GM19397 (cell line): Measurements from ENCODE around the gene RAMP1.
"Not testable (repeated sequence)": the region's sequence is repeated elsewhere in the genome, so short reads cannot be mapped to it uniquely, and the experiment has no call there.

ENCODE experiments used
- ATAC-seq: cut with Tn5 transposase; IDR thresholded peaks from one replicate; pipeline ENCODE4 v1.9.1; 2021; ENCODE audit warnings: mild to moderate bottlenecking, moderate library complexity; ENCODE audit not compliant: unreplicated experiment

Gene RAMP1

DNA sequence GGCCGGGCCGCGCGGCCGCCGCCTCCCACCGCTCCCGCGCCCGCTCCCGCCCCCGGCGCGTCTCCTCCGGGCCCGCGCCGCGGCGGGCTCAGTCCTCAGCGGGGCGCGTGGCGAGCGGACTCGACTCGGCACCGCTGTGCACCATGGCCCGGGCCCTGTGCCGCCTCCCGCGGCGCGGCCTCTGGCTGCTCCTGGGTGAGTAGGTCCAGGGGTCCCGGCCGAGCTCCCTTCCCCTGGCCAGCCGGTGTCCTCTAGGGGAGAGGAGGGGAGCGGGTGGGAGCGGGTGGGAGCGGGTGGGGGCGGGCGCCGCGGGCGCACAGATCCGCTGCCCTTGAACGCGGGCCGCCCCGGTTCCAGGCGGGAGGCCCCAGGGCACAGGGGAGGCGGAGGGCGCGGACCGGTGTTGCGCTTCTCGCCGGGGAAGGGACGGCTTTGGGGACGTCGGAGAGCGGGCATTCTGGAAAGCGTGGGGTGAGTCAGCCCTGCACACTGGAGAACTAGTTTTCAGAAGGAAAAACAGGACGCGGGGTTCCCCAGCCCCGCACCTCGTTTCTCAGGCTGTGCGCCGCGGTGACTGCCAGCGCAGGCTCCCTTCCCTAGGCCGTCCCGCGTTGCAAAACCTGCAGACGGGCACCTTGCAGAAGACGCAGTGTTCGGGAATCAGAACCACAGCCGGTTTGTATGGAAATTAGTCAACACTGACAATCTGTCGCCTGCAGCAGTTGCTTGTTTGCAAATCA is at the start of gene RAMP1:
Gene RAMP1, plus strand, starts transcription at position 91 of the 740 bp plus-strand sequence. Its CDS starts 53 bp downstream, at position 144.
- ATAC-seq, result no peak

GRCh38 chr2:237815637-237816036 is 43.8 kb upstream of the RAMP1 start:
- ATAC-seq, result no peak

DNA sequence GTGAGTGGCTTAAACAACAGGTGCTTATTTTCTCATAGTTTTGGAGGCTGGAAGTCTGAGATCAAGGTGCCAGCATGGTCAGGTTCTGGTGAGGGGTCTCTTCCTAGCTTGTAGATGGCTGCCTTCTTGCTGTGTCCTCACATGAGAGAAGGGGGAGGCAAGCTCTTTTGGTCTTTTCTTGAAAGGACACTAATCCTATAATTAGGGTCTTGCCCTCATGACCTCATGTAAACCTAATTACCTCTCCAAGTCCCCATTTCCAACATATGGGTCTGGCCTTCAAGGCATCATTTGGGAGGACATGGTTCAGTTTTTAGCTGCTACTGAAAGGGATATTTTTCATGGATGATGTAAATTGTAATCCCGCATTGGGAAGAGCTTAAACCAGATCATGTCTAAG is 42.9 kb upstream of the RAMP1 start:
- no peak for ATAC-seq

DNA sequence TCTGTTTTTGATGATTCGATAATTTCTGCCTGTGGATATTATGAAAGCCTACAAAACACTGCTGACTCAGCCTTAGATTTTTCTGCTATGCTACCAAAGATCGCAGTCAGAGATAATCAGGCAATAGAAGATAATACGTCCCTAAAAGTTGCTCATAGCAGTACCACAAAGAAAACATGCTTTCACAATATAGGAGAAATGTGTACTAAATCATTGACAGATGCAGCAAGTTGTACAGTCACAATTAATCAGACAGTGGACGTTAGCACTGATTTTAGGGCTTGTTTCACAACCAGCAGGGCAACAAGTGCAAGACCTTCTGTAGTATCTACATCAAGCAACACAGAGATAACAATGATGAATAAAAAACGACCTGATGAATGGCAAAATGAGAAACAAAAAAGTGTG is 41.4 kb upstream of the RAMP1 start:
- ATAC-seq, result no peak

- no peak for ATAC-seq
Observed at GRCh38 chr2:237819231-237819630, 40.2 kb upstream of the RAMP1 start.

GRCh38 chr2:237820421-237820820 is 39.0 kb upstream of the RAMP1 start:
- no peak for ATAC-seq

DNA sequence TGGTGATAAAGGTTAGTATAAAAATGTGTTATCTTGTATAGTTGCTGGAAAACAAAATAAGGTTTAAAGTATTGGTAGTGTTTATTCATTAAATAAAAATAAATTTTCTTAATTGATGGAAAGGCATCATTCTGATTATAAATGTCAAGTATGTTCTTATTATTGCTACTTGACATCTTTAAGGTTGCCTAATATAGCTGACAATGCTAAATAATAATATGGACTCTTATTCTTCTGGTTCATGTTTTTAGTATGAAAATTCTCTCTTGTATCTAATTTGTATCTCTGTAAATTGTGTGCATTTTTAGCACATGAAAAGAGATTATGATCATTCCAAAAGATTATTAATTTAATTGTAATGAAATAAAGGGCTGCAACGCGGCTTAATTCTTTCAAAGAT is 35.9 kb upstream of the RAMP1 start:
- no peak for ATAC-seq

- ATAC-seq, result no peak
Observed at GRCh38 chr2:237824085-237824484, 35.3 kb upstream of the RAMP1 start.

- ATAC-seq, result no peak
Observed at GRCh38 chr2:237827421-237827987, 31.9 kb upstream of the RAMP1 start.

- ATAC-seq, result no peak
Observed at GRCh38 chr2:237830522-237830921, 28.9 kb upstream of the RAMP1 start.

GRCh38 chr2:237833546-237833945 is 25.9 kb upstream of the RAMP1 start:
- ATAC-seq, result no peak

DNA sequence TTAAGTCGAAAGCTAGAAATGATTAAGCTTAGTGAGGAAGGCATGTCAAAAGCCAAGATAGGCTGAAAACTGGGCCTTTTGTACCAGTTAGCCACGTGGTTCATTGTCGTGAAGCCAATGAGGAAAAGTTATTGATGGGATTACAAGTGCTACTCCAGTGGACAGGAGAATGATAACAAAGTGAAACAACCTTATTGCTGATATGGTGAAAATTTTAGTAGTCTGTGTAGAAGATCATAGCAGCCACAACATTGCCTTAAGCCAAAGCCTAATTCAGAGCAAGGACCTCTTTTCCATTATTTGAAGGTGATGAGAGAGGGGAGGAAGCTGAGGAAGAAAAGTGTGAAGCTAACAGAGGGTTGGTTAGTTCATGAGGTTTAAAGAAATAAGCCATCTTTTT is 24.1 kb upstream of the RAMP1 start:
- no peak for ATAC-seq

GRCh38 chr2:237841051-237841450 is 18.4 kb upstream of the RAMP1 start:
- ATAC-seq, result no peak

GRCh38 chr2:237848940-237849339 is 10.5 kb upstream of the RAMP1 start:
- ATAC-seq, result not testable (repeated sequence)

GRCh38 chr2:237854295-237854694 is 5.1 kb upstream of the RAMP1 start:
- ATAC-seq, result no peak

DNA sequence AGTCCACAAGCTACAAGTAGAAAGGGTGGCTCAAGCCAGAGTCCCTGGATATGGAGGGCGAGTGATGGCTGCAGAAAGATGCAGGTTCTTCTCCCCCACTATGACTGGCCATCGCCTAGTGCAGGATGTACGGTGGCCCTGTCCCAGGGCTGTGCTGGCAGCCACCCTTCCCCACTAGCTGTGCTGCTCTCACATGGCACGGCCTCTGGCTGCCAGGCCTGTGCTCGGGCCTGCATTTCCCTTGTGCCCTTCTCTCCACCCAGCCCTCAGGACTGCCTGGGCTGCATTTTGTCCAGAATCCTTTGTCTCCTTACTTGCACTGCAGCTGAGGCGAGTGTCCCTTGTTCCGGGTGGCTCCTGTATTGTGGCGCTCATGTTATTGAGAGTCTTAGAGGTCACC is 1.6 kb upstream of the RAMP1 start:
- ATAC-seq, result no peak

DNA sequence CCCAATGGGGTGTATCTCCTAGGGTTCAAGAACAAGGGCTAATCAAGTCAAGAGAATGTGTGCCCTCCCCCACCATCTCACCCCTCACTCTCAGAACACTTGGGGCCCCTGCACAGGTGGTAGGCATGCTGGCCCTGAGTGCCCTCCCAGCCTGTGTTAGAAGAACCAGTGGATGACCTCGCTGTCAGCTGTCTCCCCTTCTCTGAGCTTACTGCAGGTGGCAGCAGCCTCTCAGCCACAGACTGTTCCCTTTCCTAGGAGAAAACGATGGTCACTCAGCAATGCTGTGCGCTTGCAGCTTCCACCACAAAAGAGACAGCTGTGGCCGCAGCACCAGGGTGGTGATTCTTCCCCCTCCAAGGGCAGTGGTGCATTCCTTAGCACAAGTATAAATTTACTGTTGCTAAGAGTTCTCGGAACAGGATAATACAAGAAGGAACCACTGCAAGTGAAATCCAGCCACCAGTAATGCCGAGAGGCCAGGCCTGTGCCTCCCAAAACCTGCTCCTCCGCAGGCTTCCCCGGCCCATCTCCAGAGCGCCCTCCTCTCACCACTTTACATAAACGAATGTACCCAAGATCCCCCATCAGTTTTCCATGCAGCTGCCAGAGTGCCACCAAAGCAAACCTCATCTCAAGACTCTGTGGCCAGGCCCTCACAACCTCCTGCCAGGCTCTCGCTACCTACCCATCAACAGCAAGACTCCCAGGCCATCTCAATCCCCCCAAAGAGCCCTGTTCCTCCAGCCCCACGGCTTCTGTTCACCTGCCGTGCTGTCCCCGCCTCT is 935 bp upstream of the RAMP1 start:
- no peak for ATAC-seq

- no peak for ATAC-seq
Observed at GRCh38 chr2:237859082-237859433, 365 bp upstream of the RAMP1 start.

GRCh38 chr2:237860273-237860935 is 981 bp downstream of the RAMP1 start:
- ATAC-seq, result no peak

DNA sequence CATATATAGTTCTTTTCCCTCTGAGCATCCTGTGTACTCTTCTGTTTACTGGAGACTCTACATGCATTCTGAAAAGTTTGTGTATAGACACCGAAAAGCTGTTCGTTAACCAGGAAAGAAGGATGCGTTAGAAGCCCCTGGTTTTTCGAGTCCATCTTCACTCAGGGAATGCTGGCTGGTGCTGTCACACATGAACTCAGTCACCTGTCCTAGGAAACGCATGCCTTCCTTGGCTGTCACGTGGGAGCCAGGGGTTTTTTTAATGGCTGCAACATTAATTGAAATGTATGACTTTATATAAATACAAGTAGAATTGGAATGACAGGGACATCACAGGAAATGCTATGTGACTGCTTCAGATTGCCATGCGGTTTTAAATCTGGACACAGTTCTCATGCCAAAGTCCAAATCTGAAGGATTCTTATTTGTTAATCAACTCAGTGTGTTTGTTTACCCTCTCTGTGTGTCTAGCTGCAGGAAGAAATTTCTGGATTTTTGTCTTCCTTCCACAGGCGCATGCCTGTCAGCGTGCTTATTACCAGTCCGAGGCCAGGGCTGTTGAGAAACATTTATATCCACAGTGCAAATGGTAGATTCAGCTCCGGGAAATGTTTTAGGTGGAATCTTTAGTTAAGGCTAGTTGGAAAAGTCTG is 2.6 kb downstream of the RAMP1 start:
- no peak for ATAC-seq

DNA sequence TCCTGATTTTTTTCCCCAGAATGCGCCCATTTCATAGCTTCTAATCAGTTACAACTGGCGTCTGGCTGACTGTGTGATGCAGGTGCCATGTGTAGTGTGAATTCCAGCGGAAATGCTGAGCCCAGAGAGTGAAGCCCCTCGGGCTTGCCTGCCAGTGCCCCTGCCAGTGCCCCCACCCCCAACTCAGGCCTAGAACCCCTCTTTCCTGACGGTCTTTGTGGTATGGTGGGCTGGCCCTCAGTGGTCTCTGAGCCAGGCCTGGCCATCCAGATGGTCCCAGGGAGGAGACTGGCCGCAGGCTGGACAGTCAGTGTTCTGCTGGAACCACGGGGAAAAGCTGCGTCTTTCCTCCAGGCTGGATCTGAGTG is 3.1 kb downstream of the RAMP1 start:
- ATAC-seq, result no peak
